HG03457 (cell line): ENCODE data around the gene ACSL3.

Experiments used
- ATAC-seq: cut with Tn5 transposase; IDR thresholded peaks from one replicate; pipeline ENCODE4 v1.9.1; 2021; ENCODE audit warnings: moderate number of reproducible peaks; ENCODE audit not compliant: unreplicated experiment

Gene ACSL3

DNA sequence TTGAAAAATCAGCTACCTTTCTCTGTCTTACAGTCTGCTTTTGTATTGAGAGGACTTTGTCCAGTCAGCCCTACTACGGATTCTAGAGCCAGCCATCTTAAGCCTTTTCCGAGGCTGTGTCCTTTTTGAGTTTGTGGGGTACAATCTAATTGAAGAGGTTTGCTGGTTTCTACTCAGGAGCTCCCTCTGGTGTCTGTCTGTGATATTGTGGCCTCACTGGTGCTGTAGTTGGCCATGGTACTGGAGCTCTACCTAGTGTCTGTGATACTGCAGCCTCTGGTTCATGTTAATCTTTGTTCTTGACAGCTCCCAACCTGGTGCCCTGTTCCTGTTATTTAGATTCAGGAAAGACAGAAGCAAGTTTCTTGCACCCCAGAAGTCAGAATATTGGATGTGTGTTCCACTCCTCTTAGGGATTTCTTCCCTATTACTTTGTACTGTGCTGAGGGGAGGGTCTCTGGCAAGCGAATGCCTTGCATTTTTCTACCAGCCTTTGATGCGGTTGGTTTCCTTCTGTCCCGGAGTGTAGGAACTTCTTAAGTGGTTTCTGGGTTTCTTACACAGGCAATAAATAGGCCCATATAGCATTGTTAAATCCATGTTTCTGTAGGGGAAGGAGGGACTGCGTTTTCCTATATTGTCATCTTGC is 78.5 kb downstream of the ACSL3 start:
- ATAC-seq = peak; percentile 61

DNA sequence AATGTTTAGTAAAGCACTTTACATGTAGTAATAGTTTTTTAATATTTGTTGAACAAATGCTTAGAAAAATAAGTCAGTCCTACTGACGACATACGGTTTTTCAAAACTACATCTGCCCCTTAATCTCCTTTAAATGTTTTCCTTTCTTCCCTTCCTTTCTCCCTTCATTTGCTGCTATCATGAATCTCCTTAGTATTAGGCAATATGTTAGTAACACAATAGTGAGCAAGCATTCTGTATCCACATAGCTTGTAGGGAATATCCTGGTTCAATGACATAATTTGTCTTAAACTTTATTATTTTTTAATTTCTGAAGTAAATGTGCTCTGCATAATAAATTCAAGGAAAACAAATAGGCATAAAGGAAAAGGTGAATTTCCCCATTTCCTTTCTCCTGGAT is 79.1 kb downstream of the ACSL3 start:
- no peak for ATAC-seq

DNA sequence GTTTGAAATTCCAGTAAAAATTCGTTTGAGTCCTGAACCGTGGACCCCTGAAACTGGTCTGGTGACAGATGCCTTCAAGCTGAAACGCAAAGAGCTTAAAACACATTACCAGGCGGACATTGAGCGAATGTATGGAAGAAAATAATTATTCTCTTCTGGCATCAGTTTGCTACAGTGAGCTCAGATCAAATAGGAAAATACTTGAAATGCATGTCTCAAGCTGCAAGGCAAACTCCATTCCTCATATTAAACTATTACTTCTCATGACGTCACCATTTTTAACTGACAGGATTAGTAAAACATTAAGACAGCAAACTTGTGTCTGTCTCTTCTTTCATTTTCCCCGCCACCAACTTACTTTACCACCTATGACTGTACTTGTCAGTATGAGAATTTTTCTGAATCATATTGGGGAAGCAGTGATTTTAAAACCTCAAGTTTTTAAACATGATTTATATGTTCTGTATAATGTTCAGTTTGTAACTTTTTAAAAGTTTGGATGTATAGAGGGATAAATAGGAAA is 80.7 kb downstream of the ACSL3 start:
- ATAC-seq = no peak

DNA sequence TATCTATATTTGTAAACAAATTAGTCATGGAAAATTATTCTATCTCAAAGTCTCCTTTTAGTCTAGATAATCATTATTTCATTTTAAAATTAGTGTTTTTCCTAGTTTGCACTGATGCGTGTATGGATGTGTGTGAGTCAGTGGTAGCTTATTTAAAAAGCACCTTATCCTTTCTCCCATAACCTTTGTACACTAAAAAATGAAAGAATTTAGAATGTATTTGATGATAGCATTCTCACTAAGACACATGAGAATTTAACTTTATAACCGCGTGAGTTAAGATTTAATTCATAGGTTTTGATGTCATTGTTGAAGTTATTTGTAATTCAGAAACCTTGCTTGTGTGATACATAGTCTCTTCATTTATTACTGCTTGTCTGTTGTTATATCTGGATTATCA is 81.7 kb downstream of the ACSL3 start:
- no peak for ATAC-seq

GRCh38 chr2:222942977-222943376 is 82.1 kb downstream of the ACSL3 start:
- ATAC-seq = no peak

GRCh38 chr2:222943820-222944219 is 83.0 kb downstream of the ACSL3 start:
- peak; percentile 63 for ATAC-seq

DNA sequence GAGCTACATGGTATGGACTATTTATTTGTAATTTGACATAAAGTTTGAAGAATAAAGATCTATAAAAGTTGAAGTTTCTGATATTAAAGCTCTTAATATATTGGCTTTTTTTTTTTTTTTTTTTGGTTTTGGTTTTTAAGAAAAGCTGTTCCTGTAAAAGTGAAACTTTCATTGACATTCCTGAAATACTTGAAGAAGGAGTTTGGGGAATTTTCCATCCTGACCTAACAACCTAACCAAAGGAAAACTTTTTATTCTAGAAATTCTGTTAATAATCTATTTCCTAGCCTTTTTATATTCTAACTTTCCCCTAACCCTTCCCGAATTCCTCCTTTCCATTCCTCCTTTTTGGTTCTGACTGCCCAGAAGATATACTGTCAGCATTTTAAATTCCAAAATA is 83.7 kb downstream of the ACSL3 start:
- no peak for ATAC-seq

DNA sequence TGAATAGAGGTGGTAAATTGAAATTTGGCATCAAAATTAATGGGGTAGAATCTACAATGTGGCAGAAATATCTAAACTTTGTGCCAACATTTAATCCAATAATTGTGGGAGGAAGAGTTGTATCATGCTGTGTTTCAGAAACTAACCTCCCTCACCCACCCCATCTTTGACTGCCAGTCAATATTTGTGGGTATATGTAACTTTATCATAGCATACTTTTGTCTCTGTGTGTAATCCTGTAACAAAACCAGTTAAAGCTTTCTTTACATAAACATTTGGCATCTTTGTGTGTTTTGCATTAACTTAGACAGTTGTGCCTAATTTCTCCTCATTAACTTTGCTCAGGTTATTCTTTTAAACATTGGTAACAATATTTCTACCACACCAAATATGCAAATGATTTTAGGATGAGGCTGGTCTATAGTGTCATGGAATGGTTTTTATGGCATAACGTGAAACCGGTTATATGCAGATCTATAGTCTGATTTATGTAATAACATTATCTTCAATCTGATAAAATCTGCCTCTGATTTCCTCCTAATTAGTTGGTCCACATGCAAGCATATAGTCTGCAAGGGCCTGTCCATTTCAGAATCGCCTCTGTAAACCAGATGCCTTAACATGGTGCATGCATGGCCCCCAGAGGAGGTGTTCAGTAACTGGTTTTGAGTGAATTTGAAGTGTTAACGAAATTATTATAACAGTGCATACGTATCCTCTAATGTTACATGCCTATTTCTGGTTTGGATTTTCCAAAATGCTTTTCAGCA is 84.3 kb downstream of the ACSL3 start:
- ATAC-seq = no peak

- no peak for ATAC-seq
These were observed 85.1 kb downstream of the ACSL3 start for GRCh38 chr2:222945887-222946286.

DNA sequence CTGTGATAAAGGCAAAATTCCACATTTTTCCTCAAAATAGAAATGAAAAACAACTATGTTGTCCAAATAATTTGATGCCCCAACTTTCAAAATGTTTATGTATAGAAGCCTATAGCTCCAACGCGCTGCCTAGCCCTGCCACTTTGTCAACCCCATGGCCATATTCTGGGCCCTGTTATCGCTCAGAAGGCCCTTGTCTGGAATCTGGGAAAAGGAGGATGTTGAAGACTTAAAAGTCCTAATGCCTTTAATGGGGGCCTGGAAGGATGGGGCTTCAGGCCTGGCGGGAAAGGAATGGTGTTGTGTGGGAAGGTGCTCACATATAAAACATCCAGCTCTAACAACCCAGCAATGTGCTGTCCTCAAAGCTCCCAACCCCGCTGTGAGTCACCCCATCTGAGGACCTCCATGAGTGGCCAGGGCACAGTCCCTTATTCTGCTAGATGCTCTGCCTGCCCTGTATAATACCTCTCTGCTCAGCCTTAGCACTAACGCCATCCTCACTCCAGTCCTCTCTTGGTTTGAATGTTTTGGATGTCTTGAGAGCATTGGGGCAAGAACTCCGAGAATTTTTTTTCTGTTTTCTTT is 86.0 kb downstream of the ACSL3 start:
- no peak for ATAC-seq

DNA sequence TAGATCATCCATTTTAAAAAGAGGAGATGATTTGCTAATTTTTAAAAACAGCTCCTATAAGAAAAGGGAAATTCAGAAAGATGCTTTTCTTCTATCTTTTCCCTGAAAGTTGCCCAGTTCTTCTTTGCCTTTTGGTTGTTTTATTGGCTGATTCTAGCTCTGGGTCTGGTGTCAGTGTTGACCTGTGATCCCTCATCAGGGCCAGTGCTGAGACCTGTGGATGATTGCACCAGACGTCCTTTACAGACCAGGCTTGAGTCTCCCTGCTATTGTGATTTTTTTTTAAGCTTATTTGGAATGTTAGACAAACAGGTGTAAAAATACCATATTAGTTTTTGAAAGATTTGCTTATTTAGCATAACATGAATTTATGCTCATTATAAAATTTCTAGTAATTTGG is 88.2 kb downstream of the ACSL3 start:
- no peak for ATAC-seq

GRCh38 chr2:222949690-222950323 is 89.0 kb downstream of the ACSL3 start:
- no peak for ATAC-seq

DNA sequence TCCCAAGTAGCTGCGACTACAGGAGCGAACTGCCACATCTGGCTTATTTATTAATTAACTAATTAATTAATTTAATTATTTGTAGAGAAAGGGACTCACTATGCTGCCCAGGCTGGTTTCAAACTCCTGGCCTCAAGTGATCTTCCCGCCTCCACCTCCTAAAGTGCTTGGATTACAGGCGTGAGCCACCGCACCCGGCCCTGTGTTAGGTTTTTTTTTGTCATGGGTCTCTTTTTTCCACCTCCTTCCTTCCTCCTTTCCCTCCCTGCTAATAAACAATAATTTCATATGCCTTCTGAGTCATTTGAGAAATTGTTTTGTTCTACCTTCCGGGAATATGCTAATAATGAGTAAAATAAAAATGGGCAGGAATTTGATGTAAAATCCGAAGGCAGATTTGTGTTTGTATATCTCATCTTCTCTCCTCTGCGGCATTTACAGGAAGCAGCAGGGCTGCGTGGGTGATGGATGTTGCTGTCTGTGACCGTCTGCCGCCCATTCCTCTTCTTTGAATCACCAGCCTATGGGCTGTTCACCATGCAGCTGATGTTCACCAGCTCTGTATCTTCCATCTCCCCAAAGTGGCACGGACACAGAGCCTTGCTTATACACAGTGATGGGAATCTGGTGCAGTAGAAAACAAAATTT is 89.9 kb downstream of the ACSL3 start:
- ATAC-seq = no peak

DNA sequence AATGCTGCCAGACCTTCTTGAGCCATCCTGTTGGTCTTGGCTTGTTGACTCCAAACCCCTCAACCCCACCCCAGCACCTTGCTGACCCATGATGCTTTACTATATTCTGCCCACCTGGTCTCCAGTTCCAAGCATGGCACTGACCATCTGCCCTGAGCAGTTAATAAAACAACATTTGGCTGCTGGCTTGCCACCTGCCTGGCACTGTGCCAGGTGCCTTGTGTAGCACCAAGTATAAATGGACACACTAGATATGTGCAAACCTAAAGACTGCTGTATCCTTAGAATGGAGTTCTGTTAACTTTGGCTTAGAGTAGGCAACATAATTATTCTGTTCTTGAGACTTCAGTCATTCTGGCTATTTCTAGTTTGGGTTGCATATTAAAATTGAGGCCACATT is 91.4 kb downstream of the ACSL3 start:
- no peak for ATAC-seq

- no peak for ATAC-seq
These were observed 94.2 kb downstream of the ACSL3 start for GRCh38 chr2:222955008-222955407.

GRCh38 chr2:222959358-222959757 is 98.5 kb downstream of the ACSL3 start:
- ATAC-seq = no peak

- no peak for ATAC-seq
These were observed 99.3 kb downstream of the ACSL3 start for GRCh38 chr2:222960126-222960525.

DNA sequence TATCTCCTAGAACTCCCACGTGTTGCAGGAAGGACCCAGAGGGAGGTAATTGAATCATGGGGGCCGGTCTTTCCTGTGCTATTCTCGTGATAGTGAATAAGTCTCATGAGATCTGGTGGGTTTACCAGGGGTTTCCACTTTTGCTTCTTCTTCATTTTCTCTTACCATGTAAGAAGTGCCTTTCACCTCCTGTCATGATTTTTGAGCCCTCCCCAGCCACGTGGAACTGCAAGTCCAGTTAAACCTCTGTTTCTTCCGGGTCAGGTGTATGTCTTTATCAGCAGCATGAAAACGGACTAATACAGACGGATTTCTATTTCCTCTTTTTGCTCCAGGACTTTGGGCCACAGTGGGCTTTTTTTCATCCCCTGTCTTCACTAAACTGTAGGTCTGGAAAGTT is 102.8 kb downstream of the ACSL3 start:
- ATAC-seq = no peak

GRCh38 chr2:222964376-222965031 is 103.7 kb downstream of the ACSL3 start:
- no peak for ATAC-seq

- ATAC-seq = no peak
These were observed 104.7 kb downstream of the ACSL3 start for GRCh38 chr2:222965555-222965954.
